ENCODE results near the gene STXBP5.

GRCh38 chr6:147204843-147205311 lies 660 bp downstream of the STXBP5 start:
- TF ChIP-seq CTCF (tag by site-specific recombination; IDR thresholded peaks at IDR 0.05) = no peak
- no peak for TF ChIP-seq ZBTB44 (tag by site-specific recombination; IDR thresholded peaks at IDR 0.05)

Measured in HEK293 (cell line).